Measurements from ENCODE around the gene CNBD2.

- TF ChIP-seq POLR2AphosphoS5 (IDR thresholded peaks at IDR 0.05) (no peak), POLR2A (IDR thresholded peaks at IDR 0.05) (no peak)
- TF ChIP-seq, protein P1, sequence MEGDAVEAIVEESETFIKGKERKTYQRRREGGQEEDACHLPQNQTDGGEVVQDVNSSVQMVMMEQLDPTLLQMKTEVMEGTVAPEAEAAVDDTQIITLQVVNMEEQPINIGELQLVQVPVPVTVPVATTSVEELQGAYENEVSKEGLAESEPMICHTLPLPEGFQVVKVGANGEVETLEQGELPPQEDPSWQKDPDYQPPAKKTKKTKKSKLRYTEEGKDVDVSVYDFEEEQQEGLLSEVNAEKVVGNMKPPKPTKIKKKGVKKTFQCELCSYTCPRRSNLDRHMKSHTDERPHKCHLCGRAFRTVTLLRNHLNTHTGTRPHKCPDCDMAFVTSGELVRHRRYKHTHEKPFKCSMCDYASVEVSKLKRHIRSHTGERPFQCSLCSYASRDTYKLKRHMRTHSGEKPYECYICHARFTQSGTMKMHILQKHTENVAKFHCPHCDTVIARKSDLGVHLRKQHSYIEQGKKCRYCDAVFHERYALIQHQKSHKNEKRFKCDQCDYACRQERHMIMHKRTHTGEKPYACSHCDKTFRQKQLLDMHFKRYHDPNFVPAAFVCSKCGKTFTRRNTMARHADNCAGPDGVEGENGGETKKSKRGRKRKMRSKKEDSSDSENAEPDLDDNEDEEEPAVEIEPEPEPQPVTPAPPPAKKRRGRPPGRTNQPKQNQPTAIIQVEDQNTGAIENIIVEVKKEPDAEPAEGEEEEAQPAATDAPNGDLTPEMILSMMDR (IDR thresholded peaks at IDR 0.05): no peak
Observed at GRCh38 chr20:35947489-35947888, 20.9 kb upstream of the CNBD2 start.

Measured in sigmoid colon (tissue), 4 donors.